ENCODE measurements around the gene DDIT4L. TPM values are rescaled to one million over a fixed set of nuclear protein-coding genes. Genes with fewer than 3 reads are reported as not detected.

DDIT4L gene
- total and polyA plus RNA-seq, 2 experiments from 2014 or later = 3.4 to 7.0 TPM

DNA sequence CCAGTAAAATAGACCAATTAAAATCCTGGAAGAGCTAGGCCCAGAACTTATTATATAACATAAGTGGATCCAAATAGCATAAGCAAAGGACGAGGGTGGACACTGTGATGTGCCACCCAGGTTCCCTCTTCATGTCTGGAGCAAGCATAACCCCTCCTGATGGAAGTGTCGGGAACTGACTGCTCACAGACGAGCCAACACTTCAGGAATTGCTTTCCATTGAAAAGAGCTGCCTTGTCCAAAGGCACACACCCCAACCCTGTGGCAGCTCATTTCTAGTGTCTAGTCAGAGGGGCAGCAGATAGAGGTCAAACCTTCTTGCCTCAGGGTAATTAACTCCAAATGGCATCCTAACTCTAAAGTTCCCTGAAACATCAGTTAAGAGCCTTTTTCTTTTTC lies 15.3 kb downstream of the DDIT4L start (continued):
- TF ChIP-seq ZNF462 (CRISPR knock-in tag; IDR thresholded peaks at IDR 0.05) = no peak
- TF ChIP-seq NANOG (IDR thresholded peaks at IDR 0.05; ENCODE audit: borderline replicate concordance) = no peak
- no peak for TF ChIP-seq STAT1 (IDR thresholded peaks at IDR 0.05; ENCODE audit: unreplicated experiment)
- TF ChIP-seq ZNF331 (CRISPR knock-in tag; IDR thresholded peaks at IDR 0.05; ENCODE audit: low read depth) = no peak
- no peak for TF ChIP-seq POLR2AphosphoS5 (IDR thresholded peaks at IDR 0.05; ENCODE audit: low read depth)
- no peak for TF ChIP-seq EZH2 (IDR thresholded peaks at IDR 0.05; ENCODE audit: low read depth, unreplicated experiment)
- no peak for TF ChIP-seq ZNF114 (CRISPR knock-in tag; IDR thresholded peaks at IDR 0.05)
- TF ChIP-seq CTCF (conservative IDR thresholded peaks at IDR 0.05; ENCODE audit: low read depth in 2 of 2) = no peak; a peak in 1 of 4 replicates

- peaks cover 5% of the 10 kb centered on the region; the same call in 2 of the 3 replicates for H3K4me1 Mint-ChIP-seq
- H3K4me1 ChIP-seq (ENCODE audit: insufficient read depth) = no peaks in the 10 kb centered on the region
- H3K4me3 Mint-ChIP-seq = no peak overlapping the region
- no peaks in the 10 kb centered on the region for H3K36me3 Mint-ChIP-seq (ENCODE audit: low read depth)
- no peaks in the 10 kb centered on the region for H3F3A ChIP-seq (replicated peaks; ENCODE audit: low read depth)
- H3K27ac Mint-ChIP-seq = no peak overlapping the region
- H3K27ac ChIP-seq (ENCODE audit: low read depth) = no peak overlapping the region
- peaks cover 4% of the 10 kb centered on the region for H3K27me3 Mint-ChIP-seq (ENCODE audit: insufficient read depth, low read depth, poor library complexity)
- no peaks in the 10 kb centered on the region for H4K20me1 ChIP-seq (replicated peaks; ENCODE audit: insufficient read depth)
- no peak overlapping the region for H2AFZ ChIP-seq
- H3K36me3 ChIP-seq (ENCODE audit: insufficient read depth) = no peaks in the 10 kb centered on the region
- no peak overlapping the region for H3K4me3 ChIP-seq
- no peak for ATAC-seq
- no peak for DNase-seq (ENCODE audit: low spot score)
- H3K9me2 ChIP-seq (ENCODE audit: insufficient read depth) = 0 out of 2 replicates have a peak, but pooled peaks cover 6% of the 10 kb centered on the region
- no peak overlapping the region for H3K4me2 ChIP-seq
- no peaks in the 10 kb centered on the region for H3K79me2 ChIP-seq (replicated peaks; ENCODE audit: insufficient read depth)
- no peaks in the 10 kb centered on the region for H3K27me3 ChIP-seq (ENCODE audit: insufficient read depth)
- no peaks in the 10 kb centered on the region; the same call in 2 of the 3 replicates for H3K9me3 Mint-ChIP-seq
- TF ChIP-seq REST (IDR thresholded peaks at IDR 0.05; ENCODE audit: unreplicated experiment) (no peak), CTCF (conservative IDR thresholded peaks at IDR 0.05; ENCODE audit: low read depth in 2 of 2) (no peak), STAT1 (IDR thresholded peaks at IDR 0.05; ENCODE audit: unreplicated experiment) (no peak), POLR2AphosphoS5 (IDR thresholded peaks at IDR 0.05; ENCODE audit: low read depth) (no peak), JUNB (IDR thresholded peaks at IDR 0.05; ENCODE audit: unreplicated experiment) (no peak), NANOG (IDR thresholded peaks at IDR 0.05; ENCODE audit: borderline replicate concordance) (no peak), ZNF114 (CRISPR knock-in tag; IDR thresholded peaks at IDR 0.05) (no peak), CREB1 (CRISPR knock-in tag; IDR thresholded peaks at IDR 0.05; ENCODE audit: low read depth) (no peak)
Measured at GRCh38 chr4:100170986-100171385, 19.3 kb downstream of the DDIT4L start.
